ENCODE data around the gene PTRH1.

GRCh38 chr9:127711831-127712274 is 3.6 kb downstream of the PTRH1 start:
- TF ChIP-seq, protein P1, sequence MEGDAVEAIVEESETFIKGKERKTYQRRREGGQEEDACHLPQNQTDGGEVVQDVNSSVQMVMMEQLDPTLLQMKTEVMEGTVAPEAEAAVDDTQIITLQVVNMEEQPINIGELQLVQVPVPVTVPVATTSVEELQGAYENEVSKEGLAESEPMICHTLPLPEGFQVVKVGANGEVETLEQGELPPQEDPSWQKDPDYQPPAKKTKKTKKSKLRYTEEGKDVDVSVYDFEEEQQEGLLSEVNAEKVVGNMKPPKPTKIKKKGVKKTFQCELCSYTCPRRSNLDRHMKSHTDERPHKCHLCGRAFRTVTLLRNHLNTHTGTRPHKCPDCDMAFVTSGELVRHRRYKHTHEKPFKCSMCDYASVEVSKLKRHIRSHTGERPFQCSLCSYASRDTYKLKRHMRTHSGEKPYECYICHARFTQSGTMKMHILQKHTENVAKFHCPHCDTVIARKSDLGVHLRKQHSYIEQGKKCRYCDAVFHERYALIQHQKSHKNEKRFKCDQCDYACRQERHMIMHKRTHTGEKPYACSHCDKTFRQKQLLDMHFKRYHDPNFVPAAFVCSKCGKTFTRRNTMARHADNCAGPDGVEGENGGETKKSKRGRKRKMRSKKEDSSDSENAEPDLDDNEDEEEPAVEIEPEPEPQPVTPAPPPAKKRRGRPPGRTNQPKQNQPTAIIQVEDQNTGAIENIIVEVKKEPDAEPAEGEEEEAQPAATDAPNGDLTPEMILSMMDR (IDR thresholded peaks at IDR 0.05; ENCODE audit: low read depth, low read length, poor library complexity, severe bottlenecking): no peak
- TF ChIP-seq EZH2phosphoT487 (IDR thresholded peaks at IDR 0.05; ENCODE audit: borderline replicate concordance, low read length): no peak

All from DOHH2 (cell line).